Lower leg skin (tissue), 4 donors: ENCODE data around the gene NCKAP5. TPM values are rescaled to one million over a fixed set of nuclear protein-coding genes. Genes with fewer than 3 reads are reported as not detected.

Experiments used
- DNase-seq, 2 donors: peaks; one replicate each; pipeline ENCODE4 v3.0.0-alpha.2; 2019; ENCODE audit warnings: low spot score in 2 of 2
- H3K4me3 ChIP-seq: fragments of 200-600 bp; sonication (generic); 2 replicates; pipeline ENCODE4 v1.5.1; 2017; ENCODE audit warnings: mild to moderate bottlenecking, low read depth; ENCODE audit not compliant: poor library complexity, severe bottlenecking
- POLR2A ChIP-seq, 2 donors: fragments of 450-650 bp; IDR thresholded peaks; one replicate each; pipeline ENCODE4 v1.6.1; 2016 to 2017; ENCODE audit warnings: antibody characterized with exemption in 2 of 2, mild to moderate bottlenecking in 1 of 2, moderate library complexity in 1 of 2
- WGBS, 2 donors: methylation state at CpG; one replicate each; pipeline ENCODE4 v1.1.5; 2018; 5-methylcytosine and 5-hydroxymethylcytosine counted together
- intact Hi-C: fragments of 100-400 bp; cut with DNase I; formaldehyde crosslinking; loops from one replicate; pipeline ENCODE4 v1.15.0; 2023; ENCODE audit warnings: low total_unique reads
- total RNA-seq, 4 donors: library from RNA; depleted of rRNA; stranded (reverse); fragments of >200 nt; gene quantifications; one replicate each; pipeline ENCODE4 v1.1.0, GENCODE V29; 2016
- TF ChIP-seq, protein P1 (sequence below), 3 donors: fragments of 450-650 bp; IDR thresholded peaks; one replicate each; pipeline ENCODE4 v1.5.1; 2016; ENCODE audit warnings: antibody characterized with exemption in 3 of 3, mild to moderate bottlenecking in 3 of 3, moderate library complexity in 2 of 3

The NCKAP5 gene
- total RNA-seq, 4 donors from 2014 or later: 2.0 to 5.1 (median 3.6) TPM

DNA sequence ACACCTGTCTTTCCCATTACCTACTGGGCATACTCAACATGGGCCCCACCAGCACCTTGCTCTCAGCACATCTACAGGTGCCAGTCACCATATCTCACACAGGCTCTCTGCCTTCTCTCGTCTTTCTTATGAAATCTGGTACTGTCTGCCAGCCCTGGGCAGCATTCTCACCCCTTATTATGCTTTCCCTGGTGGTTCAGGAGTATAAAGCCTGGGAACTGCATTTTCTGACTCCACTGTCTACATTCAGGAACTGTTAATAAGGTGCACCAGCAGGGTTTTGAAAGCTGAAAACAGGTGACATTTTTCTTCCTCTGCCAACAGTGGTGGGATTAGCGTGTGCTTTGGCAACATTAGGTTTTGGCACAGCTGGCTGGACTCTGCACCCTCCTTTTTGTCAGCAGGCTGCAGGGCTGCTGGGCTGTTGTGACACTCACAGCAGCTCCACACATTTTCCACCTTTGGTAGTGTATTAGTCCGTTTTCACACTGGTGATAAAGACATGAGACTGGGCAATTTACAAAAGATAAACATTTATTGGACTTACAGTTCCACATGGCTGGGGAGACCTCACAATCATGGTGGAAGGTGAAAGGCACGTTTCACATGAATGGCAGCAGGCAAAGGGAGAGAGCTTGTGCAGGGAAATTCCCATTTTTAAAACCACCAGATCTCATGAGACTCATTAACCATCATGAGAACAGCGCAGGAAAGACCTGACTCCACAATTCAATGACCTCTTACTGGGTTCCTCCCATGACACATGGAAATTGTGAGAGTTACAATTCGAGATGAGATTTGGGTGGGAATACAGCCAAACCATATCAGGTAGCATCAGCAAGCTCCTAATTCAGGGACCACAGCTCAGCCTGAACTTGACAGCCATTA is 555.2 kb downstream of the NCKAP5 start:
- DNase-seq: no peak
- intact Hi-C loops: no loop called here
- H3K4me3 ChIP-seq: no peak overlapping the region
- WGBS, 2 donors: 72 to 76% methylated on average over 6 of the region's 6 CpGs
- TF ChIP-seq POLR2A (IDR thresholded peaks at IDR 0.05): no peak
- TF ChIP-seq, protein P1, sequence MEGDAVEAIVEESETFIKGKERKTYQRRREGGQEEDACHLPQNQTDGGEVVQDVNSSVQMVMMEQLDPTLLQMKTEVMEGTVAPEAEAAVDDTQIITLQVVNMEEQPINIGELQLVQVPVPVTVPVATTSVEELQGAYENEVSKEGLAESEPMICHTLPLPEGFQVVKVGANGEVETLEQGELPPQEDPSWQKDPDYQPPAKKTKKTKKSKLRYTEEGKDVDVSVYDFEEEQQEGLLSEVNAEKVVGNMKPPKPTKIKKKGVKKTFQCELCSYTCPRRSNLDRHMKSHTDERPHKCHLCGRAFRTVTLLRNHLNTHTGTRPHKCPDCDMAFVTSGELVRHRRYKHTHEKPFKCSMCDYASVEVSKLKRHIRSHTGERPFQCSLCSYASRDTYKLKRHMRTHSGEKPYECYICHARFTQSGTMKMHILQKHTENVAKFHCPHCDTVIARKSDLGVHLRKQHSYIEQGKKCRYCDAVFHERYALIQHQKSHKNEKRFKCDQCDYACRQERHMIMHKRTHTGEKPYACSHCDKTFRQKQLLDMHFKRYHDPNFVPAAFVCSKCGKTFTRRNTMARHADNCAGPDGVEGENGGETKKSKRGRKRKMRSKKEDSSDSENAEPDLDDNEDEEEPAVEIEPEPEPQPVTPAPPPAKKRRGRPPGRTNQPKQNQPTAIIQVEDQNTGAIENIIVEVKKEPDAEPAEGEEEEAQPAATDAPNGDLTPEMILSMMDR (IDR thresholded peaks at IDR 0.05): no peak

DNA sequence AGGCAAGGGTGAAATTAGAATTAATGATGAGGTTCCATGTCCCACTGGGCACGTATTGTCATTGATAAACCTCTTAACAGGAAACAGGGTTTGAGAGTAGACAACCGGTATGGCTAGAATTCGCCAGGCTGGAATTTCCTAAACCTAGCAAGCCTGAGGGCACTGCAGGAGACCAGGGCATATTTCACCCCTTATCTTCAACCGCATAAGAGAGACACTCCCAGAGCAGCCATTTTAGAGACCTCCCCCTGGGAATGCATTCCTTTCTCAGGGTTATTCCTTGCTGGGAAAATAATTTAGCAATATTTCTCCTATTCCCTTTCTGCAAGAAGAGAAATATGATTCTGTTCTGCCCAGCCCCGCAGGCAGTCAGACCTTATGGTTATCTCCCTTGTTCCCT is 563.6 kb downstream of the NCKAP5 start:
- TF ChIP-seq, protein P1 (IDR thresholded peaks at IDR 0.05): no peak
- TF ChIP-seq POLR2A (IDR thresholded peaks at IDR 0.05): no peak
- H3K4me3 ChIP-seq: no peak overlapping the region
- no peak for DNase-seq
- WGBS, 2 donors: 87 to 92% methylated on average over 5 of the region's 5 CpGs
- intact Hi-C loops: no loop called here

DNA sequence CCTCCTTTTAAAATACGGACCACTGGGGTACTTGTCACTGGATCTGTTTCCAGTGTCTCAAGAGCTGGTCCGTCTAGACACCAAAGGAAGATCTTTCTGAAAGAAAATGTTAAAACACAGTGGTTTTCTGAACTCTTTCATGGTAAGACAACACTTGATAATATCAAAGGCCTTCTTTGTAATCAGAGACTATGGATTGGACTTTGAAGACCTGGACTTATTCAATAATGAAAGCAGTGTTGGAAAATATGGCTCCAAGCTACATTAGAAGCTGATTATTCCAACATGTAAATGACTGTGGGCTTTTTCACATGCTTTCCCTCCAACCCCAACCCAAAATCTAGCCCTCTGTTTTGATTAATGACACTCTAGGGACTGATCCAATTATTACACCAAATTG is 568.8 kb downstream of the NCKAP5 start:
- DNase-seq: no peak
- 81 to 86% methylated on average over 2 of the region's 2 CpGs for WGBS, 2 donors
- intact Hi-C loops: no loop called here
- TF ChIP-seq POLR2A (IDR thresholded peaks at IDR 0.05): no peak
- TF ChIP-seq, protein P1 (IDR thresholded peaks at IDR 0.05): no peak
- H3K4me3 ChIP-seq: no peak overlapping the region

DNA sequence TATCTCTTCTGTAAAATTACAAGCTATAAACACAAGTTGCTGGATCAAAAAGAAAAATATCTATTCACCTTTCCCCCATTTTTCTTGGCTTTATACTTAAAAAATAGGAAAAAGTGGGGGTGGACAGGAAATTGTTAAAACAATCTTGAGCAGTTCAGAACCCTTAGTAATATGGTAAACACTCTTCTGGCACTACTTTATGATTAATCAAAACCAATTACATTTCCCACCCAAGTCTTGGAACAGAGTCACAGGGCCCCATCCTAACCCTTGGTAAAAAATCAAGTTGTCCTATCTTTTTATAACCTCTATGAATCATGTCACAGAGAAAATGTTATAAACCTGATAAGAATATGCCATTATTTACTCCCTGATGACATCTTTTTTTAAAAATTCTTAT is 570.0 kb downstream of the NCKAP5 start:
- H3K4me3 ChIP-seq: no peak overlapping the region
- DNase-seq: no peak
- TF ChIP-seq POLR2A (IDR thresholded peaks at IDR 0.05): no peak
- TF ChIP-seq, protein P1 (IDR thresholded peaks at IDR 0.05): no peak
- intact Hi-C loops: no loop called here

DNA sequence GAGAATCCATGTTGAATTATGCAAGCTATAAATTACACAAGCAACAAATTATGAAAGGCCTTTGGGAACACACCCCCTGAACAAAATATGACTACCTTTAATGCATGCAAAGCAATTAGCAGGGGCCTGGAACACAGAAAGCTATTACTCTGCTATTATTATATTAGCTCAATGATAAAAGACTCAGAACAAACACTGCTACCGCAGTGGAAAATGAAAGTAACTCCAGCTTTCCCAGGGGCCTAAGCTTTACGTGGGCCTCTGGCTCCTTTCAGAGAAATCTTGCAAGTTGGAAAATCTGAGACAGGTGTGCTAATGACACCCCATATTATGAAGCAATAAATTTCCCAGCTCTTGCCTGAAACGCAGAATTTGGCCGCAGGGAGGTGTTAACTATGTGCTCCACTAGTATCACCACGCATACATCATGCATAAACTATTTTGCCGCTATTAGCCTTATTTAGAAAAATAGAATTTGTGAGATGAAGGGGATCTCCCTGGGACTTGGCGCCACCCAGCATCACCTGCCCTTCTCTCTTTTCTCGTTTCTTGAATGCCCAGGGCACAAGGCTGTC is 576.7 kb downstream of the NCKAP5 start:
- no peak overlapping the region for H3K4me3 ChIP-seq
- WGBS, 2 donors: 63 to 67% methylated on average over 8 of the region's 8 CpGs
- DNase-seq: no peak
- intact Hi-C loops: no loop called here
- TF ChIP-seq POLR2A (IDR thresholded peaks at IDR 0.05): no peak
- TF ChIP-seq, protein P1 (IDR thresholded peaks at IDR 0.05): no peak
